GM21360 (cell line): ENCODE measurements around the gene SLK.

Experiments used
- ATAC-seq: cut with Tn5 transposase; IDR thresholded peaks from one replicate; pipeline ENCODE4 v1.9.1; 2021; ENCODE audit warnings: mild to moderate bottlenecking, moderate library complexity; ENCODE audit not compliant: unreplicated experiment

Gene SLK

GRCh38 chr10:103985726-103986125 lies 18.8 kb downstream of the SLK start:
- no peak for ATAC-seq

GRCh38 chr10:103986360-103986759 lies 19.4 kb downstream of the SLK start:
- ATAC-seq = no peak

DNA sequence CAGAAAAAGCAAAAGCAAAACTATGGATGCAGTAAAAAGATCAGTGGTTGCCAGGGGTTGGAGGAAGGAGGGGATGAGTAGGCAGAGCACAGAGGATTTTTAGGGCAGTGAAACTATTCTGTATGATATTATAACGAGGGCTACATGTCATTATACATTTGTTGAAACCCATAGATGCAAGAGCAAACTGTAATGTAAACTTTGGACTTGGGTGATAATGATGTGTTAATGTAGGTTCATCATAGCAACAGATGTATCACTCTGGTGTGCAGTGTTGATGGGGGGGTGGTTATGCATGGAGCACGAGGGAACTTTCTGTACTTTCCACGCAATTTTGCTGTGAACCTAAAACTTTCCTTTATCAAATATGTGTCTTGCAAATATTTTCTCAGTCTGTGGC lies 23.2 kb downstream of the SLK start:
- no peak for ATAC-seq

- no peak for ATAC-seq
Observed at GRCh38 chr10:103990531-103990930, 23.6 kb downstream of the SLK start.

DNA sequence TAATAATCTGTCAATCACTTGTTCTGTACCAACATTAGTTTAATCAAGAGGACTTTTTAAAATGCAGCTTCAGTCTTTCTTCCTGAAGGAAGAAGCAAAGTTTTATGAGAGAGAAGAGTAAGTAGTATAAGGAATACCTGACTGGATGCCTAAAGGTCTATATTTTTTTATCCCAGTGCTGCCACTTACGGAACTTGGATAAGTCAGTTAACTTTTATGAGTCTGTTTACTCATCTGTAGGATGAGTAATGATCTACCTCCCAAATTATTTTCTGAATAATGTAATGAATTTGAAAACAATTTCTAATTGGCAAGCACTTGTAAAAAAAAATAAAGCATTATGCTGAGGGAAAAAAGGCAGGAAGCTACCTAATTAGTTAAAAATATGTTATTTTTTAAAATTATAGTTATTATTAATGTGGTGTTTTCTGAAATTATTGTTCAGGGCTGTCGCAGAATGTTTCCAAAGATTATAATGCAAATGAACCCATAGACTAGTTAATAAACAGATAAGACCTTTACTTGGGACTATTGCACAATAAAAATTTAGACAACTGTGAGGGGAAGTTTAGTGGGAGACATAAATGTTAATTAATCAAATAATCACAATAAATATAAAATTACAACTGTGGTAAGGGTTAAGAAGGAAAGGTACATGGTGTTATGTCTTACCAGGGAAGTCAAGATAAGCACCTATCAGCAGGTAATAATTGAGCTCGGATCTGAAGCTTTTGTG lies 24.6 kb downstream of the SLK start:
- ATAC-seq = no peak

DNA sequence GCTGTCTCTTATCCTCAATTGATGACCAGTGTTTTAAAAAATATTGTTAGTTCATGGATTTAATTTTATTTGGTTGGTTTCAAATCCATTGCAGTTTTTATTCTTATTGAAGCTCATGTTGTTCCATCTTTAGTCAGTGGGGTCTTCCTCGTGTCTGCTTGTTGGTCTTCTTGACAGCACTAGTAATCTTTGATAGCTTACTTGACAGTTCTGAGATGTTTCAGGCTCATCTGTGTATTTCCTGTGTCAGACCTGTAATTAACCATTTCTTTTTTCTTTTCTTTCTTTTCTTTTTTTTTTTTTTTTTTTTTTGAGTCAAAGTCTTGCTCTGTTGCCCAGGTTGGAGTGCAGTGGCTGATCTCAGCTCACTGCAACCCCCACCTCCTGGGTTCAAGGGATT lies 28.2 kb downstream of the SLK start:
- no peak for ATAC-seq

DNA sequence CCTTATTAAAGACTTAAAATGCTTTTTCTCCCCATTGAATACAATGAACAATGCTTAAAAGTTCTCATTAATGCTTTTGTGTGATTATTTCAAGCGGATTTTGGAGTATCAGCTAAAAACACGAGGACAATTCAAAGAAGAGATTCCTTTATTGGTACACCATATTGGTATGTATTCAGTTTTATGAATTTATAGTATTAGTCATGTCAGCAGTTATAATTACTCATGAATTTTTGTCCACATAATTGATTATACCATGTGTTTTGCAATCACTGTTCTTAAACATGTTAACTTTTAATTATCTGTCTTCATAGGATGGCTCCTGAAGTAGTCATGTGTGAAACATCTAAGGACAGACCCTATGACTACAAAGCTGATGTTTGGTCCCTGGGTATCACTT lies 31.9 kb downstream of the SLK start:
- ATAC-seq = no peak

- ATAC-seq = no peak
Observed at GRCh38 chr10:104002911-104003310, 36.0 kb downstream of the SLK start.

DNA sequence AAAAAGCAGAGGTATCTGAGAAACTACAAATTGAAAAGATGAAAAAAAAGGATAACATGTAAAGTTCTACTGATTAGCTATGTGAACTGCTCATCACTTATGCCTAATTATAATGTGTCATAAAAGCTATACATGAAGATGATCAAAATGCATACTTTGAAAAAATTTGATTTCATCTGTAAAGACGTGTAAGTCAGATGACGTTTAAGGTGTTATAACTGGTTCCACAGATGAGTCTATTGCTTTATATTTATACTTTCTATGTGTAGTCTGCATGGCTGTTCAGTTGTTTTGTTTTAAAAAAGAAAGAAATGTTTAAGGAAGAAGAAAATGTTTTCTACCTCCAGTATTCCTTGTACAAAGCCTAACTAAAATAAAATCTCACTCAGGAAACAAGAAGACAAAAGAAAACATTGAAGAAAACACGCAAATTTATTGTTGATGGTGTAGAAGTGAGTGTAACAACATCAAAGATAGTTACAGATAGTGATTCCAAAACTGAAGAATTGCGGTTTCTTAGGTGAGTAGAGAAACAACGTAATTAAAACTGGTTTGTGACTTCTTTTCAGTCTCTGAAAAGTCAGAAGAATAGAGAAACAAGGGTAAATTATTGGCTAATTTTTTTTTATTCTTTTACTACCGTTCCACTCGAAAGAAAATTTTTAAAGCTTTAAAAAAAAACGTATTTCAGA lies 38.4 kb downstream of the SLK start:
- ATAC-seq = no peak

DNA sequence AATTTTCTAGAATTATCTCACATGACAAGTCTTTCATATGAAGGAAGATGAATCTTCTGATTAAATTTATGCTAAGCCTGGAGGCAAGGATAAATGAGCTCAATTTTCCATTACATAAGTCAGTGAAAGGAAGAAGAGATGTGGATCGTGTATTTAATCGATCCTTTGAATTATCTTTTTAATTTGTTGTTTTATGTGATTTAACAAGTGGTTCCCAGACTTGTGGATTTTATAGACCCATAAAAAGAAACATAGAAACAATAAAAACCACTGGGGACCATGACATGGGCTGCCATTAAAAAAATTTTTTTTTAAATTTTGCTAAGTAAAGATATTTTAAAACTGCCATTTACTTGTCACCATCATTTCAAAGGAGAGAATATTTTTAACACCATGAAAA lies 45.0 kb downstream of the SLK start:
- no peak for ATAC-seq

DNA sequence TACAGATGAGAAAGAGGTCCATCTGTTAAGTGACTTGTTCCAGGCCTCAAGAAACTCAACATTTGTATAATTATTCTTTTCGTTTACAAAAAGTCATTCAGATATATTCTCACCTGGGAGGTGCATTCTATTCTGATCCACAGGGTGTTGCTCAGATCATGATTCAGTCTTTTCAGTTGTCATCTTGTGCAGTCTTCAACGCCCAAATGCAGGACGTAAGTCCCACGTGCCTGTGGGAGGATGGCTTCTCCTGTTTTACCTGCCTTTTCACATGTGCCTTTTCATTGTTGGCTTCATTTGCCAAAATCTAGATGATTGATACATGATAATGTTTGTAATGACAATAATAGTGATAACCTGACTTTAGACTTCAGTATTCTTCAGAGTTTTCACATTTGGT lies 46.5 kb downstream of the SLK start:
- ATAC-seq = no peak

GRCh38 chr10:104014176-104014575 lies 47.2 kb downstream of the SLK start:
- ATAC-seq = no peak

DNA sequence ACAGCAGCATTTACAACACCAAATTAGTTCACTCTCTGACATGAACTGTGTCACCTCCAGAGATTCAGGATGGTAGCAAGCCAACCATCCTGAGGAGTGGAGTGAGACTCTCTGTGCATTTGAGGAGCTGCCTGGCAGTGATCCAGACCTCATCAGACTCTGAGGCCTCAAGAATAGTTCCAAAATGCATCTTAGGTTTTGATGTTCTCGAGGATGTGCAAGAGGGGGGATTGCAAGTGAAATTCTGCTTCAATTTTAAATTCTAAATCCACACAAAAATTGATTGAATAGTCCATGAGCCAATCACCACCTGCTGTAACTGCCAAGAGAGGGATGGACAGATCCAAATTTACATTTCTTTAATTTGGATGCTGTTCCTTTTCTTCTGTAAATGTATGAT lies 49.7 kb downstream of the SLK start:
- ATAC-seq = no peak

DNA sequence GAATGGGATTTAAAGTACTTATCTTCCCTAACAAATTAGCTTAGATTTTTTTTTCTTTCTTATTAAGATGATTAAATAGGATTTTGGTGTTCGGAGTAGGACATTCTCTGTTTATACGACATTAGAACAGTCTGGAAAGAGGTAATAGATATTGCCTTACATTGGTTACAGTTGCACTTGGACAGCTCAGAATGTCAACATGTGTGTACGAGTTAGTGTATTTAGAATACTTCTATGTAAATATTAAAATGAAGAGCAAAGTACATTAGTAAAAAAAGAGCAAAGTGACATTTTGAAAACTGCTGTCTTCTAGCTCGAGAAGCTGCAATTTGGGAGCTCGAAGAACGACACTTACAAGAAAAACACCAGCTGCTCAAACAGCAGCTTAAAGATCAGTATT lies 51.5 kb downstream of the SLK start:
- ATAC-seq = no peak

- ATAC-seq = no peak
Observed at GRCh38 chr10:104020020-104020419, 53.1 kb downstream of the SLK start.

DNA sequence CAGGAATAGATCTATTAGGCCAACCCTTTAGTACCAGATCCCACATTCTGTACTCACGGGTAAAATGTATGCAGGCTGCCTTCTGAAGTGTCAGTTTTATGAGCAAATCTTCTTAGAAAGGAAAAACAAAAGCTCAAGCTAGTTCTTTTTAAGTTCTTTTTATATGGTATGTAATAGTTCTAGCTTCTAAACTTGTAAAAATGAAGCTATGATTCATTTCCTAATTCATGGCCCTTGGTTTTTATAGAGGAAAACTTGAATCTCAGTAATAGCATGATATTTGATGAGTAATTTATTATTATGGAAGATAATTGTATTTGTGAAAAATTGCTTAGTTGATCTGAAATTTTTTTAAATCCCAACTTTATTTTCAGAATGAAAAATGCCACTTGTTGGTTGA lies 54.3 kb downstream of the SLK start:
- no peak for ATAC-seq

GRCh38 chr10:104022026-104022425 lies 55.1 kb downstream of the SLK start:
- no peak for ATAC-seq

GRCh38 chr10:104025524-104025923 lies 58.6 kb downstream of the SLK start:
- no peak for ATAC-seq

GRCh38 chr10:104026762-104027161 lies 59.8 kb downstream of the SLK start:
- no peak for ATAC-seq

DNA sequence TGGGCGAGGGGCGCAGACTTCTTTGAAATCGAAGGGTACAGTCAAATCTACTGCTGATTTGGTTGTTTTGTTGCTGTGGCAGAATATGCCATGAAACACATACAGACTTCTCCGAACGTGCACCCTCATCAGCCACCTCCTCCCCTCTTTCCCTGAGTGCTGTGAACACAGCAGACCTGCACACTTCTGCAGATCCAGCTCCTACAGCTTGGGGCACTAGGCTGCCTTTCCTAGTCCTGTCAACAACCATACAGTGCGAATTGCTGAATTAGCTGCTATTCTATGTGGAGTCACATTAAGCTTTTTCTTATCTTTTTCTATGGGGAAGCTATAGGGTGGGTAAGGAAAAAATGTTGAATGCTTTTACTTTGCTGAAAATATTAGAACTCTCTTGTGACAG lies 61.2 kb downstream of the SLK start:
- no peak for ATAC-seq

GRCh38 chr10:104028823-104029520 lies 62.0 kb downstream of the SLK start:
- no peak for ATAC-seq

GRCh38 chr10:104029521-104029860 lies 62.6 kb downstream of the SLK start:
- no peak for ATAC-seq
